ENCODE measurements around the gene SLC23A3.
A peak's percentile ranks its signal among the peaks of the same experiment; 100 is the strongest.

SLC23A3 gene

DNA sequence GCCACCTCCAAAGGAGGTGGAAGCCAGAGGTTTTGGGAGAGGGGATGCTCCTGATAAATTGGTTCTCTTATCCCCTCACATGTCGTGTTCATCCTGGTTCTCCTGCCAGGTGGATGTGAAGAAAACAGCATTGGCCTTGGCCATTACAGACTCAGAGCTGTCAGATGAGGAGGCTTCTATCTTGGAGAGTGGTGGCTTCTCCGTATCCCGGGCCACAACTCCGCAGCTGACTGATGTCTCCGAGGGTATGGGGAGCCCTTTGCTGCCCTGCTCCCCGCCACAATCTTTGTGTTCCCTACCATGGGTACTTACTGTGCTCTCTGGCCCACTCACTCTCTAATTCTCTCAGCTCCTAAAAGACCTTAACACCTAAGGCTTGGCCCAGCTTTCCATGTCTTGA, 11.7 kb upstream of the SLC23A3 start:
- no peaks in the 10 kb centered on the region for H4K20me1 ChIP-seq (ENCODE audit: insufficient read depth, low read length)
- no peak overlapping the region for H3K9ac ChIP-seq (ENCODE audit: low read length)
- no peak overlapping the region for H2AFZ ChIP-seq (ENCODE audit: low read length)
- H3K4me3 ChIP-seq (ENCODE audit: low read depth, low read length, poor library complexity, severe bottlenecking): no peak overlapping the region
- H3K9me2 ChIP-seq (ENCODE audit: low read depth, low read length): no peaks in the 10 kb centered on the region
- no peaks in the 10 kb centered on the region for H3K27me3 ChIP-seq (ENCODE audit: insufficient read depth, low read length)
- peaks cover 8% of the 10 kb centered on the region; the same call in 1 of the 2 replicates for H3K79me2 ChIP-seq (ENCODE audit: insufficient read depth, low read length)
- no peak overlapping the region for H3K27ac ChIP-seq (ENCODE audit: low read depth, low read length, poor library complexity, severe bottlenecking)
- H3K4me1 ChIP-seq (ENCODE audit: insufficient read depth, low read length, severe bottlenecking): peaks cover 15% of the 10 kb centered on the region
- no peak overlapping the region for H3K4me2 ChIP-seq (ENCODE audit: low read length)
- peaks cover 51% of the 10 kb centered on the region for H3K36me3 ChIP-seq (ENCODE audit: insufficient read depth, low read length)
- H3K9me3 ChIP-seq (ENCODE audit: low read length): no peaks in the 10 kb centered on the region
- H3F3A ChIP-seq (ENCODE audit: insufficient read depth, low read length): no peaks in the 10 kb centered on the region; the same call in 1 of the 2 replicates
- TF ChIP-seq, protein P1, sequence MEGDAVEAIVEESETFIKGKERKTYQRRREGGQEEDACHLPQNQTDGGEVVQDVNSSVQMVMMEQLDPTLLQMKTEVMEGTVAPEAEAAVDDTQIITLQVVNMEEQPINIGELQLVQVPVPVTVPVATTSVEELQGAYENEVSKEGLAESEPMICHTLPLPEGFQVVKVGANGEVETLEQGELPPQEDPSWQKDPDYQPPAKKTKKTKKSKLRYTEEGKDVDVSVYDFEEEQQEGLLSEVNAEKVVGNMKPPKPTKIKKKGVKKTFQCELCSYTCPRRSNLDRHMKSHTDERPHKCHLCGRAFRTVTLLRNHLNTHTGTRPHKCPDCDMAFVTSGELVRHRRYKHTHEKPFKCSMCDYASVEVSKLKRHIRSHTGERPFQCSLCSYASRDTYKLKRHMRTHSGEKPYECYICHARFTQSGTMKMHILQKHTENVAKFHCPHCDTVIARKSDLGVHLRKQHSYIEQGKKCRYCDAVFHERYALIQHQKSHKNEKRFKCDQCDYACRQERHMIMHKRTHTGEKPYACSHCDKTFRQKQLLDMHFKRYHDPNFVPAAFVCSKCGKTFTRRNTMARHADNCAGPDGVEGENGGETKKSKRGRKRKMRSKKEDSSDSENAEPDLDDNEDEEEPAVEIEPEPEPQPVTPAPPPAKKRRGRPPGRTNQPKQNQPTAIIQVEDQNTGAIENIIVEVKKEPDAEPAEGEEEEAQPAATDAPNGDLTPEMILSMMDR (IDR thresholded peaks at IDR 0.05; ENCODE audit: low read length): no peak
- TF ChIP-seq EZH2 (IDR thresholded peaks at IDR 0.05; ENCODE audit: borderline replicate concordance, low read length): no peak

DNA sequence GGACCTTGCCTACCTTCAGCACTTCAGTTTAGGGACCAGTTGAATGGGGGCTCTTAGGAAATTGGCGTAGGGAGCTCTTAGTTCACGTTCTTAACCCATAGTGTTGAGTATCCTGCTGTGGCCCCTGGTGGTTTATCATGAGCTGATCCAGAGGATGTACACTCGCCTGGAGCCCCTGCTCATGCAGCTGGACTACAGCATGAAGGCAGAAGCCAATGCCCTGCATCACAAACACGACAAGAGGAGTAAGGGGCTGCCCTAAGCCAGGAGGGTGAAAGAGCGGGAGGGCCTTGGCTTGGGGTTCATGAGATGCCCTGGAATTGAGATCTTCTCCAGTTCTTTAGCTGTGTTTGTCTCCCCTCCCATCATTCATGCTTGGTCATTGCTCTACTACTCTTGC, 11.1 kb upstream of the SLC23A3 start:
- TF ChIP-seq, protein P1 (IDR thresholded peaks at IDR 0.05; ENCODE audit: low read length): no peak
- no peak for TF ChIP-seq EZH2 (IDR thresholded peaks at IDR 0.05; ENCODE audit: borderline replicate concordance, low read length)

DNA sequence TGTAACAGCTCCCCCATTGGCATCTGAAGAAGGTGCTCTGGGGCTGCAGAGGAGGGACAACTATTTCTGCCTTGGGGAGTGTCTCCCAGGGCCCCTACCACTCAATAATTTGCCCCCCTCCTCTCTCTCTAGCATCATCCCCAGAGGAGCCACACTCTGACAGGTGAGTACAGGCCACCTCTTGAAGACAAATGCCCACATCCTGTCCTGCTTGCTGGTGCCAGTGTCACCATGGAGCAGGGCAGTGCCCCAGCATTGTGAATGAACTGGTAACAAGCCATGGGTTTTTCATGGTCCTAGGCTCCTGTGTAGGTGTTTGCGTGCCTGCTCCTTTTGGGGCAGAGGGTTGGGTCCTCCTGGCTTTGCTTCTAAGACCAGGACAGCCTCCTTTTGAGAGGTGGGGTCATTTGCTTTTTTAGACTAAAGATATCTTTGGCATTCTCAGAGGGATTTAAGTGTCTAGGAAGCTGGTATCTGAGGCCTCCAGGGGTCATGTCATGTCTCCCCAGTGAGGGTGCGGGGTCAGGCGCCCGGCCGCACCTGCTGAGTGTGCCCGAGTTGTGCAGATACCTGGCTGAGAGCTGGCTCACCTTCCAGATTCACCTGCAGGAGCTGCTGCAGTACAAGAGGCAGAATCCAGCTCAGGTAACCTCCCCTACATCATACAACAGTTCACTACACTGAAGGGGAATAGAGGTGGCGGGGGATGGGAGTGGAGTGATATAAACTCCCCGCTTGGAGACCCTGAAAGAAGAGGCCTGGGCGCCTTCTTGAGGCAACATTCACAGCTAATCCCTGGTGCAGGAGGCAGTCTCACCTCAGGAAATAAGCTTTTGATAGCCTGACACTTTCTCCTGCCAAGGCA, 10.0 kb upstream of the SLC23A3 start:
- no peaks in the 10 kb centered on the region; the same call in 1 of the 2 replicates for H3F3A ChIP-seq (ENCODE audit: insufficient read depth, low read length)
- peaks cover 8% of the 10 kb centered on the region; the same call in 1 of the 2 replicates for H3K79me2 ChIP-seq (ENCODE audit: insufficient read depth, low read length)
- no peaks in the 10 kb centered on the region for H3K9me3 ChIP-seq (ENCODE audit: low read length)
- TF ChIP-seq EZH2 (IDR thresholded peaks at IDR 0.05; ENCODE audit: borderline replicate concordance, low read length): no peak
- TF ChIP-seq, protein P1 (IDR thresholded peaks at IDR 0.05; ENCODE audit: low read length): no peak
- peaks cover 51% of the 10 kb centered on the region for H3K36me3 ChIP-seq (ENCODE audit: insufficient read depth, low read length)
- no peak overlapping the region for H2AFZ ChIP-seq (ENCODE audit: low read length)
- H3K9me2 ChIP-seq (ENCODE audit: low read depth, low read length): no peaks in the 10 kb centered on the region
- no peaks in the 10 kb centered on the region for H3K27me3 ChIP-seq (ENCODE audit: insufficient read depth, low read length)
- peak overlapping the region; percentile 91 for H3K4me2 ChIP-seq (ENCODE audit: low read length)
- H3K4me3 ChIP-seq (ENCODE audit: low read depth, low read length, poor library complexity, severe bottlenecking): peak overlapping the region; percentile 91
- H3K27ac ChIP-seq (ENCODE audit: low read depth, low read length, poor library complexity, severe bottlenecking): no peak overlapping the region
- peak overlapping the region; percentile 89; the same call in 1 of the 2 replicates for H3K9ac ChIP-seq (ENCODE audit: low read length)
- H4K20me1 ChIP-seq (ENCODE audit: insufficient read depth, low read length): no peaks in the 10 kb centered on the region
- H3K4me1 ChIP-seq (ENCODE audit: insufficient read depth, low read length, severe bottlenecking): peaks cover 25% of the 10 kb centered on the region

More for the DNA sequence above, 11.1 kb upstream of the SLC23A3 start:
- Histone ChIP-seq H3K4me1 (ENCODE audit: insufficient read depth, low read length, severe bottlenecking) (peaks cover 19% of the 10 kb centered on the region), H3K9ac (ENCODE audit: low read length) (no peak overlapping the region), H3K27ac (ENCODE audit: low read depth, low read length, poor library complexity, severe bottlenecking) (no peak overlapping the region), H3F3A (ENCODE audit: insufficient read depth, low read length) (no peaks in the 10 kb centered on the region; the same call in 1 of the 2 replicates), H3K27me3 (ENCODE audit: insufficient read depth, low read length) (no peaks in the 10 kb centered on the region), H2AFZ (ENCODE audit: low read length) (no peak overlapping the region), H3K9me2 (ENCODE audit: low read depth, low read length) (no peaks in the 10 kb centered on the region), H3K79me2 (ENCODE audit: insufficient read depth, low read length) (peaks cover 8% of the 10 kb centered on the region; the same call in 1 of the 2 replicates), H3K9me3 (ENCODE audit: low read length) (no peaks in the 10 kb centered on the region), H3K4me3 (ENCODE audit: low read depth, low read length, poor library complexity, severe bottlenecking) (no peak overlapping the region), H3K4me2 (ENCODE audit: low read length) (no peak overlapping the region), H4K20me1 (ENCODE audit: insufficient read depth, low read length) (no peaks in the 10 kb centered on the region), H3K36me3 (ENCODE audit: insufficient read depth, low read length) (peaks cover 51% of the 10 kb centered on the region)
